Tibial nerve (tissue), 3 donors: ENCODE results near the gene MARCOL.

Source experiments
- CTCF ChIP-seq, 5 experiments: fragments of 200-600 bp in 3 of 5; fragments of 450-650 bp in 2 of 5; sonication (generic) in 3 of 5; IDR thresholded peaks; one replicate each; pipeline ENCODE4 v1.5.1; 2016 to 2019; ENCODE audit warnings: antibody characterized with exemption in 5 of 5, mild to moderate bottlenecking in 3 of 5, moderate library complexity in 2 of 5
- POLR2A ChIP-seq, 2 donors: fragments of 450-650 bp; IDR thresholded peaks; one replicate each; pipeline ENCODE4 v1.6.1; 2017; ENCODE audit warnings: antibody characterized with exemption in 2 of 2, mild to moderate bottlenecking in 2 of 2, moderate library complexity in 2 of 2

- TF ChIP-seq CTCF (IDR thresholded peaks at IDR 0.05) (no peak), POLR2A (IDR thresholded peaks at IDR 0.05) (no peak)
Measured at GRCh38 chr5:148202531-148203203, 35.7 kb upstream of the MARCOL start, which contains the start of gene SPINK6.
